ENCODE measurements around the gene HCK.

DNA sequence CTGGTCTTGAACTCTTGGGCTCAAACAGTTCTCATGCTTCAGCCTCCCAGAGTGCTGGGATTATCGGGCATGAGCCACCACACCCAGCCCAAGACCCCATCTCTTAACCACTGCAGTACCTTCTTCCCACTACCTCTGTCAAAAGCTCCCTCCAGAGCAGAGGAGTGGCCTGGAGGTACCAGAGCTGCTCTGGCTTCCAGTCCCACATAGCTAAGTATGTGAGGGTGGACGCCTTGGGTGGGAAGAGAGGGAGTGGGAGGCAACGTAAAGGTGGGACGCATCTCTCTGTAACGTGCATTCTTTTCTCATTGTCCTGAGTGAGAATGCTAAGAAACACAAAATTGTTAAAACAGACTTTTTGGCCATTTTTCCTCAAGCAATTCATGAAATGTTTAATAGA lies 82.0 kb downstream of the HCK start:
- TF ChIP-seq EP300 (IDR thresholded peaks at IDR 0.05) (no peak), CTCF (IDR thresholded peaks at IDR 0.05) (no peak)

Measured in gastroesophageal sphincter (tissue), 3 donors.